Transverse colon (tissue), 4 donors: ENCODE measurements around the gene C16orf82. TPM values are rescaled to one million over a fixed set of nuclear protein-coding genes. Genes with fewer than 3 reads are reported as not detected.

Experiments
- DNase-seq: peaks from one replicate; pipeline ENCODE4 v3.0.0-alpha.2; 2019
- H3K27ac ChIP-seq, 4 donors: fragments of 200-600 bp; sonication (generic); 2 replicates each; pipeline ENCODE4 v1.5.1; 2016 to 2018; ENCODE audit warnings: inconsistent platforms in 4 of 4
- H3K27me3 ChIP-seq: fragments of 200-600 bp; sonication (generic); 2 replicates; pipeline ENCODE4 v1.5.1; 2017; ENCODE audit warnings: inconsistent platforms
- H3K36me3 ChIP-seq, 4 donors: fragments of 200-600 bp; sonication (generic); 2 replicates each; pipeline ENCODE4 v1.5.1; 2017 to 2019; ENCODE audit warnings: inconsistent platforms in 4 of 4
- H3K4me1 ChIP-seq, 4 donors: fragments of 200-600 bp; sonication (generic); 2 replicates each; pipeline ENCODE4 v1.5.1; 2017 to 2020; ENCODE audit warnings: inconsistent platforms in 4 of 4
- H3K4me3 ChIP-seq, 4 donors: fragments of 200-600 bp; sonication (generic); 1 replicate in 1 of 4; 2 replicates in 3 of 4; pipeline versions ENCODE4 v1.5.1 to v1.6.1; 2017 to 2019; ENCODE audit warnings: inconsistent platforms in 4 of 4
- H3K9me3 ChIP-seq, 2 donors: fragments of 200-600 bp; sonication (generic); 2 replicates each; pipeline ENCODE4 v1.5.1; 2017 to 2019; ENCODE audit warnings: inconsistent platforms in 2 of 2
- EP300 ChIP-seq: sonication (generic); formaldehyde crosslinking; IDR thresholded peaks from one replicate; pipeline ENCODE4 v1.6.1; 2017; ENCODE audit warnings: antibody characterized with exemption, low read depth
- POLR2A ChIP-seq: fragments of 450-650 bp; IDR thresholded peaks from one replicate; pipeline ENCODE4 v1.6.1; 2016; ENCODE audit warnings: antibody characterized with exemption, mild to moderate bottlenecking, moderate library complexity
- POLR2AphosphoS5 ChIP-seq, 3 donors: sonication (generic); formaldehyde crosslinking; IDR thresholded peaks; one replicate each; pipeline ENCODE4 v1.6.1; 2016; ENCODE audit warnings: antibody characterized with exemption in 3 of 3
- whole genome bisulfite sequencing, 2 donors: methylation state at CpG; one replicate each; pipeline ENCODE4 v1.1.5; 2018; ENCODE audit warnings: low coverage in 1 of 2; 5-methylcytosine and 5-hydroxymethylcytosine counted together
- in situ Hi-C, 4 donors: fragments of 200-750 bp; cut with MboI; loops; one replicate each; pipeline versions ENCODE4 v1.15.0 to v1.15.1; 2017; ENCODE audit warnings: low sequenced_read_pairs in 3 of 4, low pct_ligation_motif_present in 1 of 4, low pct_unique_long_range_greater_than_20kb in 1 of 4
- intact Hi-C: fragments of 100-400 bp; cut with DNase I; formaldehyde crosslinking; loops from one replicate; pipeline ENCODE4 v1.15.1; 2023; ENCODE audit warnings: low total_unique reads
- total RNA-seq, 4 donors: library from RNA; depleted of rRNA; stranded (reverse); fragments of >200 nt; gene quantifications; one replicate each; pipeline ENCODE4 v1.1.0, GENCODE V29; 2016
- TF ChIP-seq, protein P1 (sequence below), 5 experiments: fragments of 200-600 bp in 3 of 5; fragments of 450-650 bp in 2 of 5; sonication (generic) in 3 of 5; IDR thresholded peaks; 1 replicate in 2 of 5; 2 replicates in 3 of 5; pipeline ENCODE4 v1.5.1; 2016 to 2017; ENCODE audit warnings: antibody characterized with exemption in 5 of 5, inconsistent platforms in 3 of 5, mild to moderate bottlenecking in 2 of 5, moderate library complexity in 1 of 5

The C16orf82 gene
- total RNA-seq, 4 donors from 2014 or later, result not detected

DNA sequence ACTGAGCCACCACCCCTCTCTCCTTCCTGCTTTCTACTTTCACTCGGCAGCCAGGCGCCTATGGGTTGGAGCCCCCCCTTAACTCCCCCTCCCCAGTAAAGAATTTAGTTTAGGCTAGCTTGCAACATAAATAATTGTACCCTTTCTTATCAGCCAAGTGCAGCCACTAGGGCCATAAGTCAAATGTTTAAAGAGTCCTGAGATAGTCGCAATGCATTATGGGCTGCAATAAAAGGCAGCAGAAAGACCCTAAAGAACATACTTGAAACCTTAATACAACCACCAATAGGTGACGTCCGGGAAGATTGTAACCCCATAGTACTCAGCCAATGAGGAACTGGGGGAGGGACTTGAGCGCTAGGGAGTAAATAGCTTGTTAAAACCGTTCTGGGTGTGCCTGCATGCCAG, 40.5 kb downstream of the C16orf82 start:
- H3K36me3 ChIP-seq, result no peaks in the 10 kb centered on the region
- H3K4me3 ChIP-seq, result no peak overlapping the region
- peak overlapping the region in 2 of 4 donors; percentile 13 to 42 for H3K27ac ChIP-seq
- 17 to 38% methylated on average over 2 to 7 of the region's 7 CpGs for WGBS, 2 donors
- TF ChIP-seq POLR2A, result no peak
- TF ChIP-seq EP300, result no peak
- no peak for TF ChIP-seq POLR2AphosphoS5 (IDR thresholded peaks at IDR 0.05)
- TF ChIP-seq, protein P1, sequence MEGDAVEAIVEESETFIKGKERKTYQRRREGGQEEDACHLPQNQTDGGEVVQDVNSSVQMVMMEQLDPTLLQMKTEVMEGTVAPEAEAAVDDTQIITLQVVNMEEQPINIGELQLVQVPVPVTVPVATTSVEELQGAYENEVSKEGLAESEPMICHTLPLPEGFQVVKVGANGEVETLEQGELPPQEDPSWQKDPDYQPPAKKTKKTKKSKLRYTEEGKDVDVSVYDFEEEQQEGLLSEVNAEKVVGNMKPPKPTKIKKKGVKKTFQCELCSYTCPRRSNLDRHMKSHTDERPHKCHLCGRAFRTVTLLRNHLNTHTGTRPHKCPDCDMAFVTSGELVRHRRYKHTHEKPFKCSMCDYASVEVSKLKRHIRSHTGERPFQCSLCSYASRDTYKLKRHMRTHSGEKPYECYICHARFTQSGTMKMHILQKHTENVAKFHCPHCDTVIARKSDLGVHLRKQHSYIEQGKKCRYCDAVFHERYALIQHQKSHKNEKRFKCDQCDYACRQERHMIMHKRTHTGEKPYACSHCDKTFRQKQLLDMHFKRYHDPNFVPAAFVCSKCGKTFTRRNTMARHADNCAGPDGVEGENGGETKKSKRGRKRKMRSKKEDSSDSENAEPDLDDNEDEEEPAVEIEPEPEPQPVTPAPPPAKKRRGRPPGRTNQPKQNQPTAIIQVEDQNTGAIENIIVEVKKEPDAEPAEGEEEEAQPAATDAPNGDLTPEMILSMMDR (IDR thresholded peaks at IDR 0.05), result no peak
- no peak for DNase-seq
- no peaks in the 10 kb centered on the region for H3K9me3 ChIP-seq
- in situ Hi-C loops, result loop anchor here in 3 of 4 donors (25.0 kb wide), 1 partner anchor 1270 kb away; no protein-coding TSS in a partner anchor
- no peaks in the 10 kb centered on the region for H3K27me3 ChIP-seq
- peaks cover 5 to 25% (median 9%) of the 10 kb centered on the region in 4 donors for H3K4me1 ChIP-seq
- intact Hi-C loops, result no loop called here

DNA sequence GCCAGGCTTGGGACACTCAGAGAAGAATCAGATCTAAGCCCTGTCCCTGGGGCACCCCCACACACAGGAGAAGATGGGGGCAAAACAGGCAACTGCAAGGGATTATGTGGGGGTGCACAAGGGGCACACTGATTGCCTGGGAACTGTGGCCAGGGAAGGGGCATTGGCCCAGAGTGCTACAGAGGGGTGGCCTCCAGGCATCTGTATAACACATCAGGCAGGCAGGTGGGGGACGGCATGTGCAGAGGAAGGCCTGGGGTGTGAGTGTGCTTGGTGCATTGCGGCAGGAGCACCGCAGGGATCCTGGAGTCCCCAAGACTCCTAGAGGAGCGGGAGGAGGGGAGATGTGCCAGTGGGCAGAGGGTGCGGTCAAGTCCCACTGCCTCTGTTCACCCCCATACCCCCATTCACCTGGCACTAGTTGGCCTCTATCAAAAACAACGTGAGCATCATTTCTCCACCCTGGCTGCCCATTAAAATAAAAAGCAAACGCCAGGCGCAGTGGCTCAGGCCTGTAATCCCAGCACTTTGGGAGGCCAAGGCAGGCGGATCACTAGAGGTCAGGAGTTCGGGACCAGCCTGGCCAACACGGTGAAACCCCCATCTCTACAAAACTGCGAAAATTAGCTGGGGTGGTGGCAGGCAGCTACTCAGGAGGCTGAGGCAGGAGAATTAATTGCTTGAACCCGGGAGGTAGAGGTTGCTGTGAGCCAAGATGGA, 41.5 kb downstream of the C16orf82 start:
- intact Hi-C loops (no loop called here), in situ Hi-C loops (loop anchor here in 3 of 4 donors (25.0 kb wide), 1 partner anchor 1271 kb away; no protein-coding TSS in a partner anchor)
- H3K9me3 ChIP-seq, result no peaks in the 10 kb centered on the region
- peak overlapping the region in 2 of 4 donors; percentile 13 to 42 for H3K27ac ChIP-seq
- no peaks in the 10 kb centered on the region for H3K36me3 ChIP-seq
- 88% methylated on average over 13 of the region's 13 CpGs; no CpG with 5 or more reads in 1 of the 2 donors for WGBS, 2 donors
- TF ChIP-seq POLR2A, result no peak
- TF ChIP-seq POLR2AphosphoS5 (IDR thresholded peaks at IDR 0.05), result no peak
- TF ChIP-seq, protein P1 (IDR thresholded peaks at IDR 0.05), result no peak
- no peak for TF ChIP-seq EP300
- H3K4me1 ChIP-seq, result peaks cover 5 to 25% (median 9%) of the 10 kb centered on the region in 4 donors
- no peak for DNase-seq
- no peaks in the 10 kb centered on the region for H3K27me3 ChIP-seq
- no peak overlapping the region for H3K4me3 ChIP-seq

DNA sequence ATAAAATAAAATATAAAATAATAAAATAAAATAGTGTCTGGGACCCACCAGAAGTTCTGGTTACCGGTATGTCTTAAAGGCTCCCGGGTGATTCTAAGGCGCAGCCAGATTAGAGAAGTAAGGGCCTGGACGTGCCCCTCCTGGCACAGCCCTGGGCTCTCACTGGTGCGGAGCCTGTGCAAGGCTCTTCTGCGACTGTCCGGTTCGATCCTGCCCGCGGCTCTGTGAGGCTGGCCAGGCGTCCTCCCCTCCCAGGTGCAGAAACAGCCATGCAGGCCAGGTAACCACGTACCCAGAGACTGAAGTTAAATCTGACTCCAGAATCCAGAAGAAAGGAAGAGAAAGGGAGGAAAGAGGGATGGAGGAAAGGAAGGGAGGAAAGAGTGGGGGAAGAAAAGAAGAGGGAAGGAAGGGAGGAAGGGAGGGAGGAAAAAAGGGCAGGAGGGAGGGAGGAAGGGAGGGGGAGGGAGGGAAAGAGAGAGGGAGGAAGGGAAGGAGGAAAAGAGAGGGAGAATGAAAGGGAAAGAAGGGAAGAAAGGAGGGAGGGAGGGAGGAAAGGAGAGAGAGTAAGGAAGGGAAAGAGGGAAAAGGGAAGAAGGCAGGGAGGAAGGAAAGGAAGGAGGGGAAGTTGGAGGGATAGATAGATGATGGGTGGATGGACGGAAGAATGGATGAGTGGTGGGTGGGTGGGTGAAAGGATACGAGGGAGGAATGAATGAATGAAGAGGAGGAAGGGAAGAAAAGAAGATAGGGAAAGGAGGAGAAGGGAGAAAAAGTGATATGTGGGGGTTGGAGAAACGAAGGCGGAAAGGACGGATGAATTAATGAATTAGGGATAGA, 42.3 kb downstream of the C16orf82 start:
- in situ Hi-C loops, result loop anchor here in 3 of 4 donors (25.0 kb wide), 1 partner anchor 1272 kb away; no protein-coding TSS in a partner anchor

More for the DNA sequence above, 42.3 kb downstream of the C16orf82 start:
- DNase-seq, result no peak
- intact Hi-C loops, result no loop called here
- H3K27me3 ChIP-seq, result no peaks in the 10 kb centered on the region
- 28 to 69% methylated on average over 4 to 17 of the region's 17 CpGs for WGBS, 2 donors
- H3K4me3 ChIP-seq, result peak overlapping the region in 2 of 4 donors; percentile 17 to 39
- peak overlapping the region in 2 of 4 donors; percentile 78 to 83 for H3K27ac ChIP-seq
- no peak for TF ChIP-seq POLR2A
- TF ChIP-seq EP300, result no peak
- TF ChIP-seq, protein P1 (IDR thresholded peaks at IDR 0.05), result no peak
- no peak for TF ChIP-seq POLR2AphosphoS5 (IDR thresholded peaks at IDR 0.05)
- peaks cover 5 to 25% (median 9%) of the 10 kb centered on the region in 4 donors for H3K4me1 ChIP-seq
- no peaks in the 10 kb centered on the region for H3K36me3 ChIP-seq
- no peaks in the 10 kb centered on the region for H3K9me3 ChIP-seq
